ENCODE data around the gene NBAS. TPM values are rescaled to one million over a fixed set of nuclear protein-coding genes. Genes with fewer than 3 reads are reported as not detected.

The NBAS gene
- total and polyA plus RNA-seq, 2 of the 13 experiments (the other 11 are each of a cell fraction or from before 2014, with no cell fraction given), result 33.6 to 58.7 TPM

DNA sequence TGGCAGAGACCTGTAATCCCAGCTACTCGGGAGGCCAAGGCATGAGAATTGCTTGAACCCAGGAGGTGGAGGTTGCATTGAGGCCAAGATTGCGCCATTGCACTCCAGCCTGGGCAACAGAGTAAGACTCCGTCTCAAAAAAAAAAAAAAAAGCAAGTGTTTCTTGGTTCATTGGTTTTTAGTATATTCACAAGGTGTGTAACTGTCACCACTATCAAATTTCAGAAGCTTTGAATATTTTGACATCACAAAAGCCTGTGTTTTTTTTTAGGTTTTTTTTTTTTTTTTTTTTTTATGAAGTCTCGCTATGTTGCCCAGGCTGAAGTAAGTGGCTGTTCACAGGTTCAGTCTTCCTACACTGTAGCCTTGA, 47.2 kb upstream of the NBAS start:
- POLR2A ChIA-PET, result no interaction called here
- 96% methylated on average over 4 of the region's 4 CpGs for WGBS (ENCODE audit: low lambda C conversion rate)
- peaks cover 35 to 67% of the 10 kb centered on the region in 2 experiments for H3K36me3 ChIP-seq (replicated peaks in 1 of 2; ENCODE audit: control insufficient read depth in 1 of 2, insufficient read depth in 2 of 2, low read length in 2 of 2)

DNA sequence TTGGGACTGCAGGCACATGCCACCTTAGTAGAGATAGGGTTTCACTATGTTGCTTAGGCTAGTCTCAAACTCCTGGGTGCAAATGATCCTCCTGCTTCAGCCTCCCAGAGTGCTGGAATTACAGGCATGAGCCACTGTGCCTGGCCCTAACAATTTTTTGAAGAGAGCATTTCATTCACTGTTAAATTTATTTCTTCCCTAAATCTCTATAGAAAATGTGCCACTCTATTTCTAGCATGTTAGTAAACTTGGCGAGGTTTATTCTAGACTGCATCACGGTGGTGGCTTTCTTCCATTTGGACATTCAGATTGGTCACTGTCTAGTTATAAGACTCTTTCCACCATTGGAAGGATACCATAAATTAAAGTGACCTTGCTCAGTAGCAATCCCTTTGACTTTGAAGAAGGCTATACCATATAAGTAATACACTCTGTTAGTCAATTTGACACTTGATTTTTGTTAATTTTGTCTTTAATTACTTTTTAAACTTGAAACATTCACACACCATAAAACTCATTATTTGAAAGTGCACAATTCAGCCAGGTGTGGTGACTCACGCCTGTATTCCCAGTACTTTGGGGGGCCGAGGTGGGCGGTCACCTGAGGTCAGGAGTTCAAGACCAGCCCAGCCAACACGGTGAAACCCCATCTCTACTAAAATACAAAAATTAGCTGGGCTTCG, 46.7 kb upstream of the NBAS start:
- Histone ChIP-seq H2AFZ (ENCODE audit: low read length) (no peak overlapping the region), H3K9ac (ENCODE audit: insufficient read depth, low read depth, low read length) (no peak overlapping the region), H4K20me1 (ENCODE audit: insufficient read depth, low read length) (no peaks in the 10 kb centered on the region), H3K4me3 (replicated peaks in 1 of 3; ENCODE audit: insufficient read depth in 1 of 3, low read depth in 2 of 3, low read length in 3 of 3) (no peak overlapping the region), H3K4me1 (ENCODE audit: insufficient read depth, low read length) (no peaks in the 10 kb centered on the region), H3K27me3 (ENCODE audit: control insufficient read depth in 1 of 2, insufficient read depth in 2 of 2, low read length in 2 of 2) (no peaks in the 10 kb centered on the region), H3K79me2 (ENCODE audit: insufficient read depth, low read length) (no peaks in the 10 kb centered on the region), H3K9me3 (ENCODE audit: low read length) (no peaks in the 10 kb centered on the region), H3K4me2 (ENCODE audit: low read depth, low read length) (no peak overlapping the region), H3K27ac (ENCODE audit: extremely low read length, insufficient read depth, low read length) (no peak overlapping the region), H3K36me3 (replicated peaks in 1 of 2; ENCODE audit: control insufficient read depth in 1 of 2, insufficient read depth in 2 of 2, low read length in 2 of 2) (peaks cover 33 to 73% of the 10 kb centered on the region in 2 experiments)
- ATAC-seq, result no peak
- TF ChIP-seq HDAC6 (IDR thresholded peaks at IDR 0.05; ENCODE audit: low read depth, low read length) (no peak), RBFOX2 (IDR thresholded peaks at IDR 0.05; ENCODE audit: low read depth, low read length) (0 out of 2 replicates have a peak, but pooled peaks have one; percentile 11)
- ChIA-PET CTCF (ENCODE audit: low intra/inter-chr PET ratio, low total read pairs) (no interaction called here), POLR2A (no interaction called here)
- DNase-seq (ENCODE audit: low spot score), result no peak
- FAIRE-seq, result no peak
- BruUV-seq (replicated peaks), result TSS peak; percentile 4
- intact Hi-C loops (cut with micrococcal nuclease; ENCODE audit: unreplicated experiment) (no loop called here), in situ Hi-C loops (cut with HindIII; ENCODE audit: extremely low pct_ligation_motif_present, low pct_unique_long_range_greater_than_20kb) (no loop called here)
- 98% methylated on average over 7 of the region's 7 CpGs for WGBS (ENCODE audit: low lambda C conversion rate)

More for the DNA sequence above, 47.2 kb upstream of the NBAS start:
- CTCF ChIA-PET (ENCODE audit: low intra/inter-chr PET ratio, low total read pairs), result no interaction called here
- Histone ChIP-seq H3K9me3 (ENCODE audit: low read length) (no peaks in the 10 kb centered on the region), H3K27me3 (ENCODE audit: control insufficient read depth in 1 of 2, insufficient read depth in 2 of 2, low read length in 2 of 2) (no peaks in the 10 kb centered on the region), H3K4me2 (ENCODE audit: low read depth, low read length) (no peak overlapping the region), H4K20me1 (ENCODE audit: insufficient read depth, low read length) (no peaks in the 10 kb centered on the region), H3K79me2 (ENCODE audit: insufficient read depth, low read length) (no peaks in the 10 kb centered on the region), H3K27ac (ENCODE audit: extremely low read length, insufficient read depth, low read length) (no peak overlapping the region), H3K9ac (ENCODE audit: insufficient read depth, low read depth, low read length) (no peak overlapping the region), H3K4me3 (replicated peaks in 1 of 3; ENCODE audit: insufficient read depth in 1 of 3, low read depth in 2 of 3, low read length in 3 of 3) (no peak overlapping the region), H3K4me1 (ENCODE audit: insufficient read depth, low read length) (no peaks in the 10 kb centered on the region), H2AFZ (ENCODE audit: low read length) (no peak overlapping the region)
- TF ChIP-seq ZNF121 (CRISPR knock-in tag; IDR thresholded peaks at IDR 0.05), result peak; percentile 43; the same call in 1 of the 2 replicates
- TF ChIP-seq ZNF569 (CRISPR knock-in tag; IDR thresholded peaks at IDR 0.05; ENCODE audit: borderline replicate concordance), result no peak
- no peak for TF ChIP-seq HOXA9 (CRISPR knock-in tag; IDR thresholded peaks at IDR 0.05; ENCODE audit: borderline replicate concordance)
- TF ChIP-seq EZH2 (conservative IDR thresholded peaks at IDR 0.05; ENCODE audit: low read depth, low read length), result no peak
- TF ChIP-seq ZNF431 (CRISPR knock-in tag; IDR thresholded peaks at IDR 0.05; ENCODE audit: borderline replicate concordance, low read depth), result no peak
- ATAC-seq (no peak), DNase-seq (ENCODE audit: low spot score) (no peak), FAIRE-seq (no peak)
- intact Hi-C loops (cut with micrococcal nuclease; ENCODE audit: unreplicated experiment) (no loop called here), in situ Hi-C loops (cut with HindIII; ENCODE audit: extremely low pct_ligation_motif_present, low pct_unique_long_range_greater_than_20kb) (no loop called here)
- BruUV-seq (replicated peaks), result no TSS peak

Data from HepG2 (cell line).